Transverse colon (tissue), 3 donors: ENCODE data around the gene GPR26.

ENCODE experiments used
- CTCF ChIP-seq, 5 experiments: fragments of 200-600 bp in 3 of 5; fragments of 450-650 bp in 2 of 5; sonication (generic) in 3 of 5; IDR thresholded peaks; 1 replicate in 2 of 5; 2 replicates in 3 of 5; pipeline ENCODE4 v1.5.1; 2016 to 2017; ENCODE audit warnings: antibody characterized with exemption in 5 of 5, inconsistent platforms in 3 of 5, mild to moderate bottlenecking in 2 of 5, moderate library complexity in 1 of 5
- POLR2A ChIP-seq: fragments of 450-650 bp; IDR thresholded peaks from one replicate; pipeline ENCODE4 v1.6.1; 2016; ENCODE audit warnings: antibody characterized with exemption, mild to moderate bottlenecking, moderate library complexity

- TF ChIP-seq CTCF (IDR thresholded peaks at IDR 0.05) (no peak), POLR2A (no peak)
Measured at GRCh38 chr10:123649676-123650075, 16.5 kb upstream of the GPR26 start.
